A673 (cell line): ENCODE measurements around the gene PI4K2B. TPM values are rescaled to one million over a fixed set of nuclear protein-coding genes. Genes with fewer than 3 reads are reported as not detected.

Source experiments
- BruUV-seq: library from RNA; stranded (reverse); fragments of 400-500 nt; replicated peaks from 2 replicates; lab custom pipeline; 2021; lab: Mats Ljungman, UMichigan
- CTCF ChIA-PET: fragments of 300-600 bp; sonication (Branson Sonifier 250); formaldehyde crosslinking; loops from one replicate; lab custom pipeline; 2022; ENCODE audit warnings: antibody characterized with exemption; lab: Charles Lee
- POLR2A ChIA-PET: fragments of 300-600 bp; sonication (Branson Sonifier 250); formaldehyde crosslinking; loops from one replicate; lab custom pipeline; 2022; ENCODE audit warnings: antibody characterized with exemption; ENCODE audit not compliant: low non-redundant PET; lab: Charles Lee
- DNase-seq: peaks from one replicate; pipeline ENCODE4 v3.0.0-alpha.2; 2015; ENCODE audit warnings: low spot score
- H3K27ac ChIP-seq: fragments of 200-600 bp; sonication (generic); 2 replicates; pipeline ENCODE4 v1.5.1; 2016; ENCODE audit warnings: mixed run types, low read depth, mild to moderate bottlenecking, mixed read lengths, antibody characterized with exemption, low read length; ENCODE audit not compliant: poor library complexity, severe bottlenecking
- H3K27me3 ChIP-seq: fragments of 200-600 bp; sonication (generic); replicated peaks from 2 replicates; pipeline ENCODE4 v1.6.1; 2017; ENCODE audit warnings: mixed run types, low read depth, mild to moderate bottlenecking, mixed read lengths, antibody characterized with exemption, low read length; ENCODE audit not compliant: insufficient read depth, poor library complexity
- H3K36me3 ChIP-seq: fragments of 200-600 bp; sonication (generic); 2 replicates; pipeline ENCODE4 v1.6.1; 2016; ENCODE audit warnings: mixed run types, mild to moderate bottlenecking, mixed read lengths, antibody characterized with exemption, low read length; ENCODE audit not compliant: insufficient read depth, poor library complexity, severe bottlenecking
- H3K4me1 ChIP-seq: fragments of 200-600 bp; sonication (generic); 2 replicates; pipeline ENCODE4 v1.6.1; 2017; ENCODE audit warnings: mixed run types, mild to moderate bottlenecking, mixed read lengths, antibody characterized with exemption, low read length; ENCODE audit not compliant: insufficient read depth, poor library complexity, severe bottlenecking
- H3K4me3 ChIP-seq: fragments of 200-600 bp; sonication (generic); 2 replicates; pipeline ENCODE4 v1.5.1; 2016; ENCODE audit warnings: low read depth, mixed run types, mild to moderate bottlenecking, mixed read lengths, low read length; ENCODE audit not compliant: poor library complexity, severe bottlenecking
- H3K9me3 ChIP-seq: fragments of 200-600 bp; sonication (generic); 2 replicates; pipeline ENCODE4 v1.6.1; 2016; ENCODE audit warnings: mixed run types, low read depth, mild to moderate bottlenecking, mixed read lengths, antibody characterized with exemption, low read length; ENCODE audit not compliant: poor library complexity, severe bottlenecking
- CTCF ChIP-seq: fragments of 300-800, 200-600 bp; sonication (generic); conservative IDR thresholded peaks from 2 replicates; pipeline ENCODE4 v1.5.1; 2017; ENCODE audit warnings: low read depth, mild to moderate bottlenecking, antibody characterized with exemption, low read length, moderate library complexity, mixed read lengths
- EZH2 ChIP-seq: fragments of 200-600 bp; sonication (generic); IDR thresholded peaks from 2 replicates; pipeline ENCODE4 v1.6.1; 2017; ENCODE audit warnings: borderline replicate concordance, low read depth, mild to moderate bottlenecking, mixed read lengths, antibody characterized with exemption, low read length; ENCODE audit not compliant: poor library complexity, severe bottlenecking
- intact Hi-C: fragments of 100-400 bp; cut with micrococcal nuclease; formaldehyde crosslinking; loops from one replicate; pipeline ENCODE4 v1.10.0; 2022; ENCODE audit not compliant: unreplicated experiment
- total RNA-seq: library from RNA; stranded (reverse); gene quantifications from 2 replicates; pipeline ENCODE4 v1.2.3, GENCODE V29; 2021

PI4K2B gene
- total RNA-seq, 1 experiment from 2014 or later, result 13.3 TPM

DNA sequence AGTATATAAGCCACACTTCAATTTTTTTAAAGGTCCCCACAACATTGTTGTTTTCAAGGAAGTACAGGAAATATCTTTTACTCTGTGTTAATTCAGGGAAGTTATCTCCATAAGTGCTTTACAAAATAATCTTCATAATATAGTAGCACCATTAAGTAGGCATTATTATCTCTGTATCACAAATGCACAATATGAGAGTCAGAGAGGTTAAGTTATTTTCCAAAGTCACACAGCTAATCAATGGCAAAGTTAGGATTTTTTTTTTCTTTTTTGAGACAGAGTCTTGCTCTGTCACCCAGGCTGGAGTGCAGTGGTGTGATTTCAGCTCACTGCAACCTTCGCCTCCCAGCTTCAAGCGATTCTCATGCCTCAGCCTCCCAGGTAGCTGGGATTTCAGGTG, 35.1 kb upstream of the PI4K2B start:
- Histone ChIP-seq H3K9me3 (no peaks in the 10 kb centered on the region), H3K27ac (no peak overlapping the region), H3K36me3 (no peaks in the 10 kb centered on the region), H3K4me3 (no peak overlapping the region), H3K27me3 (peaks cover 20% of the 10 kb centered on the region), H3K4me1 (no peaks in the 10 kb centered on the region)
- POLR2A ChIA-PET, result no interaction called here
- TF ChIP-seq CTCF, result no peak
- TF ChIP-seq EZH2, result no peak
- intact Hi-C loops, result no loop called here
- no peak for DNase-seq
- CTCF ChIA-PET, result no interaction called here
- no TSS peak for BruUV-seq

DNA sequence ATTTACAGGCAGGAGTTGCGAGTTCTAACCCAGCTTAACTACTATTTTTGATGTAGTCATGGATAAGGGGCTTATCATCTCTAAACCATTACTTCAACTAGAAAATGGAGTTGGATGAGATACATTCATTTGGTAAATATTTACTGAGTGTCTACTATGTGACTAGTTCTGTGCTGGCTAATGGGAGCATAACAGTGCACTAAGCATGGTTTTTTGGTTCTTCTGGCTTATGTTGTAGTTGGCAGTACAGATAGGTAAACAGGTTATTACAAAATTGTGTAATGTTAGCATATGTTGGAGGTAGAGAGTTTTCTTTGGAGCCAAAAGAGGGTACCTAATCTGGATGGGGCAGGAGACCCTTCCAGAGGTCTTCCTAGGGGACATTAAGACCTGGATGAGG, 25.8 kb upstream of the PI4K2B start:
- no peaks in the 10 kb centered on the region for H3K4me1 ChIP-seq
- H3K36me3 ChIP-seq, result no peaks in the 10 kb centered on the region
- no peak for DNase-seq
- no peaks in the 10 kb centered on the region for H3K9me3 ChIP-seq
- no TSS peak for BruUV-seq
- H3K4me3 ChIP-seq, result no peak overlapping the region
- intact Hi-C loops, result no loop called here
- H3K27ac ChIP-seq, result no peak overlapping the region
- H3K27me3 ChIP-seq, result peaks cover 7% of the 10 kb centered on the region
- TF ChIP-seq EZH2 (no peak), CTCF (no peak)
- CTCF ChIA-PET, result no interaction called here
- POLR2A ChIA-PET, result no interaction called here

- Histone ChIP-seq H3K4me1 (no peaks in the 10 kb centered on the region), H3K27me3 (no peaks in the 10 kb centered on the region), H3K4me3 (no peak overlapping the region), H3K27ac (no peak overlapping the region), H3K36me3 (no peaks in the 10 kb centered on the region), H3K9me3 (no peaks in the 10 kb centered on the region)
- POLR2A ChIA-PET, result no interaction called here
- intact Hi-C loops, result no loop called here
- no peak for DNase-seq
- no TSS peak for BruUV-seq
- CTCF ChIA-PET, result no interaction called here
- TF ChIP-seq EZH2, result no peak
- TF ChIP-seq CTCF, result no peak
Observed at GRCh38 chr4:25209702-25210101, 24.1 kb upstream of the PI4K2B start.
